Activated CD4-positive, CD25-positive, alpha-beta regulatory T cell treated with anti-CD3 and anti-CD28 coated beads, Interleukin-2, amount 50 U/mL, for 24 hours (primary cell): ENCODE data around the gene RAB42.
"Not testable (repeated sequence)": the region's sequence is repeated elsewhere in the genome, so short reads cannot be mapped to it uniquely, and the experiment has no call there.

Experiments used
- ATAC-seq, 2 donors: fragments of 150-1000 bp; cut with Tn5 transposase; one replicate each; pipeline ENCODE4 v1.10.0; 2021; ENCODE audit warnings: mild to moderate bottlenecking in 1 of 2, moderate library complexity in 1 of 2

RAB42 gene

GRCh38 chr1:28591708-28592320, at the start of gene RAB42:
Gene RAB42 (plus strand): TSS chr1:28592265. CDS start chr1:28592512, 247 bp downstream.
- ATAC-seq, result peak; percentile 63 to 64

GRCh38 chr1:28545246-28545628, 46.8 kb upstream of the RAB42 start:
- no peak for ATAC-seq

GRCh38 chr1:28548318-28548717, 43.7 kb upstream of the RAB42 start:
- no peak for ATAC-seq

- no peak for ATAC-seq
Observed at GRCh38 chr1:28551381-28551780, 40.7 kb upstream of the RAB42 start.

- peak; percentile 88 to 91 for ATAC-seq
Observed at GRCh38 chr1:28552758-28553663, 39.1 kb upstream of the RAB42 start, which contains the start of gene TRNAU1AP. Gene TRNAU1AP (plus strand): TSS chr1:28553085. CDS start chr1:28553111, 26 bp downstream.

GRCh38 chr1:28560886-28561285, 31.2 kb upstream of the RAB42 start:
- ATAC-seq, result no peak

- ATAC-seq, result no peak
Observed at GRCh38 chr1:28564310-28564709, 27.8 kb upstream of the RAB42 start.

- ATAC-seq, result no peak
Observed at GRCh38 chr1:28565040-28565439, 27.0 kb upstream of the RAB42 start.

GRCh38 chr1:28565726-28566125, 26.3 kb upstream of the RAB42 start:
- no peak for ATAC-seq

GRCh38 chr1:28566931-28567330, 25.1 kb upstream of the RAB42 start:
- no peak for ATAC-seq

- ATAC-seq, result no peak
Observed at GRCh38 chr1:28571911-28572310, 20.2 kb upstream of the RAB42 start.

- ATAC-seq, result not testable (repeated sequence)
Observed at GRCh38 chr1:28572891-28573290, 19.2 kb upstream of the RAB42 start.

- no peak for ATAC-seq
Observed at GRCh38 chr1:28573564-28573963, 18.5 kb upstream of the RAB42 start.

GRCh38 chr1:28577052-28577678, 14.9 kb upstream of the RAB42 start:
- no peak for ATAC-seq

- ATAC-seq, result no peak
Observed at GRCh38 chr1:28577738-28578536, 14.1 kb upstream of the RAB42 start.

GRCh38 chr1:28578696-28579218, 13.3 kb upstream of the RAB42 start:
- ATAC-seq, result no peak

- ATAC-seq, result no peak
Observed at GRCh38 chr1:28579401-28579800, 12.7 kb upstream of the RAB42 start.

- ATAC-seq, result peak; percentile 39
Observed at GRCh38 chr1:28580722-28581530, 11.1 kb upstream of the RAB42 start.

- peak; percentile 87 to 90 for ATAC-seq
Observed at GRCh38 chr1:28581531-28582247, 10.4 kb upstream of the RAB42 start.

- ATAC-seq, result no peak
Observed at GRCh38 chr1:28582248-28582615, 9.8 kb upstream of the RAB42 start.
